Measurements from ENCODE around the gene VAMP5. TPM values are rescaled to one million over a fixed set of nuclear protein-coding genes. Genes with fewer than 3 reads are reported as not detected.

VAMP5 gene
- total and polyA plus RNA-seq, 9 of the 15 experiments (the other 6 are each of a cell fraction or from before 2014, with no cell fraction given) = 0.54 to 1.9 (median 1.5) TPM; not detected in 2

- peak; percentile 42 for TF ChIP-seq MXD1 (CRISPR knock-in tag; IDR thresholded peaks at IDR 0.05; ENCODE audit: borderline replicate concordance, poor library complexity, severe bottlenecking)
- TF ChIP-seq CEBPB (tag; IDR thresholded peaks at IDR 0.05) = no peak
- no peak for TF ChIP-seq KAT2B (IDR thresholded peaks at IDR 0.05; ENCODE audit: low read depth, low read length)
- peak; percentile 99 for TF ChIP-seq SIN3A (IDR thresholded peaks at IDR 0.05; ENCODE audit: borderline replicate concordance in 2 of 2, control insufficient read depth in 1 of 2, low read depth in 2 of 2, low read length in 2 of 2)
- TF ChIP-seq IRF2 (CRISPR knock-in tag; IDR thresholded peaks at IDR 0.05) = no peak
- TF ChIP-seq PHF8 (IDR thresholded peaks at IDR 0.05; ENCODE audit: borderline replicate concordance, low read length) = peak; percentile 59; the same call in 1 of the 2 replicates
- no peak for TF ChIP-seq ZSCAN32 (CRISPR knock-in tag; IDR thresholded peaks at IDR 0.05)
- TF ChIP-seq ERF (CRISPR knock-in tag; IDR thresholded peaks at IDR 0.05) = 0 out of 2 replicates have a peak, but pooled peaks have one; percentile 76
- TF ChIP-seq TAF9B (IDR thresholded peaks at IDR 0.05; ENCODE audit: partially characterized antibody) = no peak
- TF ChIP-seq POLR2G (IDR thresholded peaks at IDR 0.05; ENCODE audit: low read depth, low read length) = peak; percentile 96
- TF ChIP-seq ZKSCAN8 (CRISPR knock-in tag; IDR thresholded peaks at IDR 0.05) = no peak
- TF ChIP-seq ARID3B (CRISPR knock-in tag; IDR thresholded peaks at IDR 0.05; ENCODE audit: borderline replicate concordance) = no peak
- TF ChIP-seq HDAC3 (IDR thresholded peaks at IDR 0.05; ENCODE audit: borderline replicate concordance, partially characterized antibody) = no peak
- TF ChIP-seq ZZZ3 (IDR thresholded peaks at IDR 0.05) = no peak
- TF ChIP-seq SETDB1 (IDR thresholded peaks at IDR 0.05; ENCODE audit: low read length) = no peak
- TF ChIP-seq SRSF7 (optimal IDR thresholded peaks at IDR 0.05; ENCODE audit: low read depth, low read length) = no peak
- TF ChIP-seq SNIP1 (IDR thresholded peaks at IDR 0.05; ENCODE audit: low read depth) = no peak
- no peak for TF ChIP-seq ZNF140 (CRISPR knock-in tag; IDR thresholded peaks at IDR 0.05)
- TF ChIP-seq PTRF (tag; IDR thresholded peaks at IDR 0.05) = no peak
- TF ChIP-seq, protein P1, sequence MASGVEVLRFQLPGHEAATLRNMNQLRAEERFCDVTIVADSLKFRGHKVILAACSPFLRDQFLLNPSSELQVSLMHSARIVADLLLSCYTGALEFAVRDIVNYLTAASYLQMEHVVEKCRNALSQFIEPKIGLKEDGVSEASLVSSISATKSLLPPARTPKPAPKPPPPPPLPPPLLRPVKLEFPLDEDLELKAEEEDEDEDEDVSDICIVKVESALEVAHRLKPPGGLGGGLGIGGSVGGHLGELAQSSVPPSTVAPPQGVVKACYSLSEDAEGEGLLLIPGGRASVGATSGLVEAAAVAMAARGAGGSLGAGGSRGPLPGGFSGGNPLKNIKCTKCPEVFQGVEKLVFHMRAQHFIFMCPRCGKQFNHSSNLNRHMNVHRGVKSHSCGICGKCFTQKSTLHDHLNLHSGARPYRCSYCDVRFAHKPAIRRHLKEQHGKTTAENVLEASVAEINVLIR (CRISPR knock-in tag; IDR thresholded peaks at IDR 0.05) = peak; percentile 69
- TF ChIP-seq ZNF586 (CRISPR knock-in tag; conservative IDR thresholded peaks at IDR 0.05) = no peak
- no peak for TF ChIP-seq BMI1 (IDR thresholded peaks at IDR 0.05; ENCODE audit: low read length)
- TF ChIP-seq ZNF316 (IDR thresholded peaks at IDR 0.05) = no peak
- no peak for TF ChIP-seq TRIM28 (IDR thresholded peaks at IDR 0.05)
- no peak for TF ChIP-seq HSF4 (CRISPR knock-in tag; IDR thresholded peaks at IDR 0.05; ENCODE audit: borderline replicate concordance)
- 0 out of 2 replicates have a peak, but pooled peaks have one; percentile 47 for TF ChIP-seq ZNF232 (CRISPR knock-in tag; IDR thresholded peaks at IDR 0.05)
- no peak for TF ChIP-seq TRIM24 (IDR thresholded peaks at IDR 0.05)
- TF ChIP-seq SRSF1 (IDR thresholded peaks at IDR 0.05; ENCODE audit: low read depth, low read length) = no peak
Measured at GRCh38 chr2:85602476-85603234, 18.4 kb downstream of the VAMP5 start, which contains the start of gene TMEM150A (continued).

All from K562 (cell line).